Vagina (tissue), 2 donors: ENCODE results near the gene DLG2. TPM values are rescaled to one million over a fixed set of nuclear protein-coding genes. Genes with fewer than 3 reads are reported as not detected.

Experiments
- DNase-seq, 2 donors: peaks; one replicate each; pipeline ENCODE4 v3.0.0-alpha.2; 2017; ENCODE audit errors: extremely low spot score in 2 of 2
- H3K27ac ChIP-seq: fragments of 200-600 bp; sonication (generic); one replicate; pipeline ENCODE4 v1.5.1; 2019
- H3K27me3 ChIP-seq: fragments of 200-600 bp; sonication (generic); one replicate; pipeline ENCODE4 v1.5.1; 2019
- H3K36me3 ChIP-seq, 2 donors: fragments of 200-600 bp; sonication (generic); one replicate each; pipeline ENCODE4 v1.5.1; 2017 to 2019
- H3K4me1 ChIP-seq: fragments of 200-600 bp; sonication (generic); one replicate; pipeline ENCODE4 v1.5.1; 2019
- H3K4me3 ChIP-seq, 2 donors: fragments of 200-600 bp; sonication (generic); 1 replicate in 1 of 2; 2 replicates in 1 of 2; pipeline ENCODE4 v1.5.1; 2016 to 2019
- H3K9me3 ChIP-seq: fragments of 200-600 bp; sonication (generic); one replicate; pipeline ENCODE4 v1.5.1; 2019
- POLR2A ChIP-seq, 2 donors: fragments of 450-650 bp; IDR thresholded peaks; one replicate each; pipeline ENCODE4 v1.6.1; 2017; ENCODE audit warnings: antibody characterized with exemption in 2 of 2, mild to moderate bottlenecking in 2 of 2, moderate library complexity in 2 of 2
- POLR2AphosphoS5 ChIP-seq, 2 donors: sonication (generic); formaldehyde crosslinking; IDR thresholded peaks; one replicate each; pipeline ENCODE4 v1.9.0; 2017; ENCODE audit warnings: antibody characterized with exemption in 2 of 2, mild to moderate bottlenecking in 2 of 2, low read depth in 1 of 2; ENCODE audit not compliant: insufficient read depth in 1 of 2
- intact Hi-C: fragments of 100-400 bp; cut with DNase I; formaldehyde crosslinking; loops from one replicate; pipeline ENCODE4 v1.15.1; 2023
- total RNA-seq: library from RNA; depleted of rRNA; stranded (reverse); fragments of >200 nt; gene quantifications from one replicate; pipeline ENCODE4 v1.2.3, GENCODE V29; 2016
- TF ChIP-seq, protein P1 (sequence below), 3 experiments: fragments of 450-650 bp in 2 of 3; fragments of 200-600 bp in 1 of 3; sonication (generic) in 1 of 3; IDR thresholded peaks; one replicate each; pipeline ENCODE4 v1.5.1; 2017 to 2019; ENCODE audit warnings: antibody characterized with exemption in 3 of 3, mild to moderate bottlenecking in 2 of 3, moderate library complexity in 2 of 3

Gene DLG2
- total RNA-seq, 1 donor from 2014 or later, result 10.1 TPM

DNA sequence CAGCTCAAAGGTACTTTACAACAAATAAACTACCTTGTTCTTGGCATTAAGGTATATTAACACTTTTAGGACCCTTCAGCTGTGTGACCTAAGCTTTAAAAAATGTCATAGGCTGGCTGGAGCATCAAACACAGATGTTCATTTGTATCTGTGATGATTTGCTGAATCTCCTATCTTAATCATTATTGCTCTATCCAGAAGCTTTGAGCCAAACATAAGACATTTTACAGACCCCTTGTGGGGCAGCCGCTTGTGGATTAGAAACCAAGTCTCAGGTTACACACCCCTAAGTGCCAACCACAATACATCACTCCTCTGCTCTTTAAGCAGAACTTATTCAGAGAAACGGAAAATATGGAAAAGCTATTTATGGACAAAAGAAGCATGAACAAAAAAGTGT lies 1946.8 kb downstream of the DLG2 start:
- H3K9me3 ChIP-seq, result no peaks in the 10 kb centered on the region
- TF ChIP-seq POLR2A (IDR thresholded peaks at IDR 0.05) (no peak), POLR2AphosphoS5 (IDR thresholded peaks at IDR 0.05; ENCODE audit: insufficient read depth in 1 of 2, low read depth in 1 of 2) (no peak)
- TF ChIP-seq, protein P1, sequence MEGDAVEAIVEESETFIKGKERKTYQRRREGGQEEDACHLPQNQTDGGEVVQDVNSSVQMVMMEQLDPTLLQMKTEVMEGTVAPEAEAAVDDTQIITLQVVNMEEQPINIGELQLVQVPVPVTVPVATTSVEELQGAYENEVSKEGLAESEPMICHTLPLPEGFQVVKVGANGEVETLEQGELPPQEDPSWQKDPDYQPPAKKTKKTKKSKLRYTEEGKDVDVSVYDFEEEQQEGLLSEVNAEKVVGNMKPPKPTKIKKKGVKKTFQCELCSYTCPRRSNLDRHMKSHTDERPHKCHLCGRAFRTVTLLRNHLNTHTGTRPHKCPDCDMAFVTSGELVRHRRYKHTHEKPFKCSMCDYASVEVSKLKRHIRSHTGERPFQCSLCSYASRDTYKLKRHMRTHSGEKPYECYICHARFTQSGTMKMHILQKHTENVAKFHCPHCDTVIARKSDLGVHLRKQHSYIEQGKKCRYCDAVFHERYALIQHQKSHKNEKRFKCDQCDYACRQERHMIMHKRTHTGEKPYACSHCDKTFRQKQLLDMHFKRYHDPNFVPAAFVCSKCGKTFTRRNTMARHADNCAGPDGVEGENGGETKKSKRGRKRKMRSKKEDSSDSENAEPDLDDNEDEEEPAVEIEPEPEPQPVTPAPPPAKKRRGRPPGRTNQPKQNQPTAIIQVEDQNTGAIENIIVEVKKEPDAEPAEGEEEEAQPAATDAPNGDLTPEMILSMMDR (IDR thresholded peaks at IDR 0.05), result no peak
- H3K36me3 ChIP-seq, result no peaks in the 10 kb centered on the region
- H3K27ac ChIP-seq, result no peak overlapping the region
- no peak for DNase-seq
- H3K4me1 ChIP-seq, result no peaks in the 10 kb centered on the region
- H3K27me3 ChIP-seq, result no peaks in the 10 kb centered on the region
- intact Hi-C loops, result no loop called here
- H3K4me3 ChIP-seq, result no peak overlapping the region

DNA sequence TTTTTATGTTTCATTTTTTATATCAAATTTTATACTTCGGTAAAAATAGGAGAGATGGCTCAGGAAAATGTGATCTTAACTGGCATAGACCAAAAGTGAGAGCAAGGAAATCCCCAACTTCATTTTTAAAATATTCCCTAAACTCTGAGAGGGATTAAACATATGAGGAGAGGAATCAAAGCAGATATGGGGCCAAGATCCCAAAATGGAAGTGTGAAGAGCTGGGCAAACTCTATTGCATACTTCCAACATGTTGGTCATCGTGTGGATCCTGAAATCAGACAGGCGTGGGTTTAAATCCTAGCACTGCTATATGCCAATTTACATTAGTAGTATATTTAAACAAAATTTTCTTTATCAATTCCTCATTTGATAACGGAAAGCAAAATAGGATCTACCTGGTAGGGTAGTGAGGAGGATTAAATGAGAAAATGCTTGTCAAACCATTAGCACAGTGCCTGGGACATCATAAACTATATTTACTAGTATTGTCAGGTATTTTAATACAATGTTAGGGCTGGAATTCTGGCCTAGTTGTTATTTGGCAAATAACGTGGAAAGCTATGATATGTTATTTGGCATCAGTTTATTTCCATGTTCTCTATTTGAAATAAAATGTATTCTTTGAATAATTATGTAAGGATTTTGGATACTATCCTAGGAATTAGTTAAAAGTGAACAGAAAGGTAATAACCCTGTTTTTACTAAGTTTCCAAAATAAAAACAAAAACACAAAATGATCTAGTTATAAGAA lies 1948.1 kb downstream of the DLG2 start:
- no peaks in the 10 kb centered on the region for H3K27me3 ChIP-seq
- no peaks in the 10 kb centered on the region for H3K9me3 ChIP-seq
- DNase-seq, result no peak
- TF ChIP-seq, protein P1 (IDR thresholded peaks at IDR 0.05), result no peak
- no peak for TF ChIP-seq POLR2A (IDR thresholded peaks at IDR 0.05)
- no peak for TF ChIP-seq POLR2AphosphoS5 (IDR thresholded peaks at IDR 0.05; ENCODE audit: insufficient read depth in 1 of 2, low read depth in 1 of 2)
- H3K27ac ChIP-seq, result no peak overlapping the region
- no peaks in the 10 kb centered on the region for H3K36me3 ChIP-seq
- no peaks in the 10 kb centered on the region for H3K4me1 ChIP-seq
- intact Hi-C loops, result no loop called here
- no peak overlapping the region for H3K4me3 ChIP-seq

DNA sequence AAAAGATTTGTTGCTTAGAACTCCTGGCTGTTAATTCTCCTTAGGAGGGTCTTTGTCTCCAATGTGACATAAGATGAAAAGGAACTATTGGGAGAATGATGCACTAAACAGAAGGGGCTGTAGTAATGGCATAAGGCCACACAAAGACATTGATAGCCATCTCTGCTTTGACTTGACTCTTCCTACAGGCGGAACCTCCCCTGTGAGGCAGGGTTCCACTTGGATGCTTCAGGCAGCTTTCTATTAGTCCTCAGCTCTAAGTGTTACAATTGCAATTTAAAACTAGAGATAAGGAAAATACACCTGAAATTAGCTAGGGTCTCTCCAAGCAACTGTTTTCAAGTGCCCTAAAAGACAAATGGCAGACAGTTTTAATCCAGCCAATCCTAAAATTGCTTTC lies 1949.4 kb downstream of the DLG2 start:
- TF ChIP-seq POLR2A (IDR thresholded peaks at IDR 0.05) (no peak), POLR2AphosphoS5 (IDR thresholded peaks at IDR 0.05; ENCODE audit: insufficient read depth in 1 of 2, low read depth in 1 of 2) (no peak)
- TF ChIP-seq, protein P1 (IDR thresholded peaks at IDR 0.05), result no peak
- H3K4me3 ChIP-seq, result no peak overlapping the region
- H3K4me1 ChIP-seq, result no peaks in the 10 kb centered on the region
- no peaks in the 10 kb centered on the region for H3K9me3 ChIP-seq
- intact Hi-C loops, result no loop called here
- no peaks in the 10 kb centered on the region for H3K36me3 ChIP-seq
- no peak for DNase-seq
- no peak overlapping the region for H3K27ac ChIP-seq
- H3K27me3 ChIP-seq, result no peaks in the 10 kb centered on the region

DNA sequence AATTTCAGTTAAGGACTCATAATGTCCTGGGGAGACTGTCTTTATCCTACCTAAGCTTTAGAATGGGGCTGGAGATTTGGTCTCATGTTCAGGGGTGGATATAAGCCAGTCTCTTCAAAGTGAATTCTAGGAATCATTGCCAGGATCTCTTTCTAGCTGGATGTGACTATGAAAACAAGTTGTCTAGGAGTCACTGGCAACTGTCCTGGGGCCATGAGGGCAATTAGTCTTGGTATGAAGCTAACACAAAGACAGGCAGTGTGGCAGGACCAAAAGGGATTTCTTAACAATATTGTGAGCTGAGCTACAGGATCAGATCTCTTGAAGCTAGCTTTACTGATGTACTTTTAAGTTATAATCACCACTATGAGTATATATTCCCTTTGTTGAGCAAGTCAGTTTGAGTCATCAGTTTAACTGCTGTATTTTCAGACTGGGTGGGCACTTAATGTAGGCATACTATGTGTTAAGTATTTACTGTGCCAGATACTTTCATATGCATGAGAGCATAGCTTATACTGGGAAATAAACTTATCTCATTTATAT lies 1951.0 kb downstream of the DLG2 start:
- Histone ChIP-seq H3K27ac (no peak overlapping the region), H3K4me3 (no peak overlapping the region), H3K4me1 (no peaks in the 10 kb centered on the region), H3K9me3 (no peaks in the 10 kb centered on the region), H3K27me3 (no peaks in the 10 kb centered on the region), H3K36me3 (no peaks in the 10 kb centered on the region)
- DNase-seq, result no peak
- intact Hi-C loops, result no loop called here
- TF ChIP-seq POLR2AphosphoS5 (IDR thresholded peaks at IDR 0.05; ENCODE audit: insufficient read depth in 1 of 2, low read depth in 1 of 2) (no peak), POLR2A (IDR thresholded peaks at IDR 0.05) (no peak)
- TF ChIP-seq, protein P1 (IDR thresholded peaks at IDR 0.05), result no peak
